NCI-H748 treated with DMSO at 0.1 percent for 48 hours (cell line): ENCODE results near the gene DPP6.

ENCODE experiments used
- DNase-seq: peaks from one replicate; lab custom pipeline; 2025; lab: John Stamatoyannopoulos, UW

The DPP6 gene

GRCh38 chr7:154592388-154592787 is 540.2 kb downstream of the DPP6 start:
- no peak for DNase-seq

GRCh38 chr7:154598396-154598795 is 546.2 kb downstream of the DPP6 start:
- DNase-seq: no peak

- no peak for DNase-seq
These were observed 546.7 kb downstream of the DPP6 start for GRCh38 chr7:154598864-154599263.

GRCh38 chr7:154610903-154611302 is 558.7 kb downstream of the DPP6 start:
- no peak for DNase-seq

GRCh38 chr7:154613811-154614210 is 561.6 kb downstream of the DPP6 start:
- DNase-seq: no peak

- DNase-seq: no peak
These were observed 568.0 kb downstream of the DPP6 start for GRCh38 chr7:154620141-154620755.

- no peak for DNase-seq
These were observed 571.2 kb downstream of the DPP6 start for GRCh38 chr7:154623399-154623798.

GRCh38 chr7:154627646-154628290 is 575.6 kb downstream of the DPP6 start:
- no peak for DNase-seq

GRCh38 chr7:154628556-154628955 is 576.4 kb downstream of the DPP6 start:
- DNase-seq: no peak

- DNase-seq: no peak
These were observed 579.0 kb downstream of the DPP6 start for GRCh38 chr7:154631162-154631561.

- DNase-seq: no peak
These were observed 581.4 kb downstream of the DPP6 start for GRCh38 chr7:154633641-154634040.

- DNase-seq: no peak
These were observed 586.1 kb downstream of the DPP6 start for GRCh38 chr7:154638286-154638685.

GRCh38 chr7:154640266-154640865 is 588.2 kb downstream of the DPP6 start:
- DNase-seq: no peak

GRCh38 chr7:154640917-154641316 is 588.7 kb downstream of the DPP6 start:
- DNase-seq: no peak

GRCh38 chr7:154644366-154644765 is 592.2 kb downstream of the DPP6 start:
- no peak for DNase-seq

- DNase-seq: no peak
These were observed 594.2 kb downstream of the DPP6 start for GRCh38 chr7:154646126-154647013.

- no peak for DNase-seq
These were observed 595.4 kb downstream of the DPP6 start for GRCh38 chr7:154647625-154648024.

GRCh38 chr7:154649015-154649414 is 596.8 kb downstream of the DPP6 start:
- DNase-seq: no peak

- DNase-seq: no peak
These were observed 597.2 kb downstream of the DPP6 start for GRCh38 chr7:154649434-154649833.

- no peak for DNase-seq
These were observed 598.1 kb downstream of the DPP6 start for GRCh38 chr7:154650275-154650674.

GRCh38 chr7:154651501-154651900 is 599.3 kb downstream of the DPP6 start:
- DNase-seq: no peak

- no peak for DNase-seq
These were observed 600.4 kb downstream of the DPP6 start for GRCh38 chr7:154652564-154652963.

- DNase-seq: no peak
These were observed 601.1 kb downstream of the DPP6 start for GRCh38 chr7:154653281-154653680.
